MG63 (cell line): ENCODE results near the gene ANKRD28. TPM values are rescaled to one million over a fixed set of nuclear protein-coding genes. Genes with fewer than 3 reads are reported as not detected.
"Not testable (repeated sequence)": the region's sequence is repeated elsewhere in the genome, so short reads cannot be mapped to it uniquely, and the experiment has no call there.

Experiments used
- DNase-seq: peaks from one replicate; pipeline ENCODE4 v3.0.0-alpha.2; 2020
- H3K27me3 ChIP-seq: fragments of 250-450 bp; sonication (Bioruptor Pico); 2 replicates; pipeline ENCODE4 v1.5.1; 2020; ENCODE audit warnings: mild to moderate bottlenecking, moderate library complexity
- H3K36me3 ChIP-seq: fragments of 250-450 bp; sonication (Bioruptor Pico); 2 replicates; pipeline ENCODE4 v1.5.1; 2020; ENCODE audit warnings: mild to moderate bottlenecking, moderate library complexity
- H3K4me3 ChIP-seq: fragments of 250-450 bp; sonication (Bioruptor Pico); 2 replicates; pipeline ENCODE4 v1.5.1; 2020; ENCODE audit warnings: mild to moderate bottlenecking, moderate library complexity
- H3K9me3 ChIP-seq: fragments of 250-450 bp; sonication (Bioruptor Pico); 2 replicates; pipeline ENCODE4 v1.5.1; 2020; ENCODE audit warnings: mild to moderate bottlenecking, moderate library complexity
- total RNA-seq: library from RNA; depleted of rRNA; stranded (reverse); fragments of >200 nt; shearing (Covaris generic); gene quantifications from 2 replicates; pipeline ENCODE4 v1.2.3, GENCODE V29; 2014; ENCODE audit warnings: low replicate concordance

Gene ANKRD28
- total RNA-seq, 1 experiment from 2014 or later = 25.1 TPM

GRCh38 chr3:15787941-15788340, 9.8 kb downstream of the ANKRD28 start:
- peaks cover 50% of the 10 kb centered on the region for H3K36me3 ChIP-seq
- H3K4me3 ChIP-seq = no peak overlapping the region
- peaks cover 3% of the 10 kb centered on the region; the same call in 1 of the 2 replicates for H3K9me3 ChIP-seq
- H3K27me3 ChIP-seq = no peaks in the 10 kb centered on the region
- DNase-seq = no peak

- Histone ChIP-seq H3K4me3 (no peak overlapping the region), H3K36me3 (peaks cover 48% of the 10 kb centered on the region), H3K9me3 (peaks cover 3% of the 10 kb centered on the region; the same call in 1 of the 2 replicates), H3K27me3 (no peaks in the 10 kb centered on the region)
- no peak for DNase-seq
Observed at GRCh38 chr3:15787526-15787925, 10.3 kb downstream of the ANKRD28 start.

GRCh38 chr3:15783361-15783969, 14.3 kb downstream of the ANKRD28 start:
- H3K4me3 ChIP-seq = no peak overlapping the region
- H3K27me3 ChIP-seq = no peaks in the 10 kb centered on the region
- no peaks in the 10 kb centered on the region for H3K9me3 ChIP-seq
- DNase-seq = no peak
- H3K36me3 ChIP-seq = peaks cover 13% of the 10 kb centered on the region

- no peak for DNase-seq
- H3K36me3 ChIP-seq = 0 out of 2 replicates have a peak, but pooled peaks cover 6% of the 10 kb centered on the region
- H3K27me3 ChIP-seq = no peaks in the 10 kb centered on the region
- H3K9me3 ChIP-seq = no peaks in the 10 kb centered on the region
- no peak overlapping the region for H3K4me3 ChIP-seq
Observed at GRCh38 chr3:15782429-15782828, 15.3 kb downstream of the ANKRD28 start.

GRCh38 chr3:15781637-15782402, 16.0 kb downstream of the ANKRD28 start:
- no peak for DNase-seq
- Histone ChIP-seq H3K9me3 (no peaks in the 10 kb centered on the region), H3K4me3 (no peak overlapping the region), H3K36me3 (0 out of 2 replicates have a peak, but pooled peaks cover 6% of the 10 kb centered on the region), H3K27me3 (no peaks in the 10 kb centered on the region)

DNA sequence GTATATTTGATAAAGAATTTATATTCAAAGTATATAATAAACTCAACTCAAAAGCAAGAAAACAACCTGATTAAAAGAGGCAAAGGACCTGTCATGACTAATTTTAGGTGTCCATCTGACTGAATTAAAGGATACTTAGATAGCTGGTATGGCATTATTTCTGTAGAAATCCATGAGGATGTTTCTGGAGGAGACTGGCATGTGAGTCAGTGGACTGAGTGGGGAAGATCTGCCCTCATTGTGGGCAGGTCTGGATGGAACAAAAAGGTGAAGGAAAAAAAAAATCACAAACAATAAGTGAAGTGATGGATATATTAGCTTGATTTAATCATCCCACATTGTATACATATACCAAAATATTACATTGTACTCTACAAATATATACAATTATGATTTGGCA, 16.6 kb downstream of the ANKRD28 start:
- no peak overlapping the region for H3K4me3 ChIP-seq
- DNase-seq = no peak
- no peaks in the 10 kb centered on the region for H3K9me3 ChIP-seq
- peaks cover 6% of the 10 kb centered on the region; the same call in 1 of the 2 replicates for H3K36me3 ChIP-seq
- H3K27me3 ChIP-seq = no peaks in the 10 kb centered on the region

- H3K9me3 ChIP-seq = no peaks in the 10 kb centered on the region
- no peak for DNase-seq
- H3K4me3 ChIP-seq = no peak overlapping the region
- no peaks in the 10 kb centered on the region; the same call in 1 of the 2 replicates for H3K36me3 ChIP-seq
- H3K27me3 ChIP-seq = no peaks in the 10 kb centered on the region
Observed at GRCh38 chr3:15779111-15779510, 18.7 kb downstream of the ANKRD28 start.

DNA sequence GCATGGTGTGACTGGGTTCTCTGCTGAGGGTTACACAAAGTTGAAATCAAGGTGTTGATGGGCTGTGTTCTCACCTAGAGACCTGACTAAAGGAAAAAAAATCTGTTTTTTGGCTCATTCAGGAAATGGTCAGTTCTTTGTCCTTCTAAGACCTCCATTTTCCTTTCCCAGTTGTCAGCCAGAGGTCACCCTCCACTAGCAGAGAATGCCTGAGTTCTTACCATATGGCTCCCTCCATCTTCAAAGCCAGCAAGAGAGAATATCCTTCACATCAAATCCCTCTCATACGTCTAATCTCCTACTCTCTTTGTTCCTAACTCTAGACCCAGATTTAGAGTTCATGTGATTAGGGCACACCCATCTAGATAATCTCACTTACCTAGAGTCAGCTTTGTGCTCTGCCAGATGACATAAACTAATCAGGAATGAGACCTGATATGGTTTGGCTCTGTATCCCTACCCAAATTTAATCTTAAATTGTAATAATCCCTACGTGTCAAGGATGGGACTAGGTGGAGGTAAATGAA, 19.4 kb downstream of the ANKRD28 start:
- no peaks in the 10 kb centered on the region for H3K27me3 ChIP-seq
- no peak overlapping the region for H3K4me3 ChIP-seq
- DNase-seq = no peak
- no peaks in the 10 kb centered on the region; the same call in 1 of the 2 replicates for H3K36me3 ChIP-seq
- no peaks in the 10 kb centered on the region for H3K9me3 ChIP-seq

DNA sequence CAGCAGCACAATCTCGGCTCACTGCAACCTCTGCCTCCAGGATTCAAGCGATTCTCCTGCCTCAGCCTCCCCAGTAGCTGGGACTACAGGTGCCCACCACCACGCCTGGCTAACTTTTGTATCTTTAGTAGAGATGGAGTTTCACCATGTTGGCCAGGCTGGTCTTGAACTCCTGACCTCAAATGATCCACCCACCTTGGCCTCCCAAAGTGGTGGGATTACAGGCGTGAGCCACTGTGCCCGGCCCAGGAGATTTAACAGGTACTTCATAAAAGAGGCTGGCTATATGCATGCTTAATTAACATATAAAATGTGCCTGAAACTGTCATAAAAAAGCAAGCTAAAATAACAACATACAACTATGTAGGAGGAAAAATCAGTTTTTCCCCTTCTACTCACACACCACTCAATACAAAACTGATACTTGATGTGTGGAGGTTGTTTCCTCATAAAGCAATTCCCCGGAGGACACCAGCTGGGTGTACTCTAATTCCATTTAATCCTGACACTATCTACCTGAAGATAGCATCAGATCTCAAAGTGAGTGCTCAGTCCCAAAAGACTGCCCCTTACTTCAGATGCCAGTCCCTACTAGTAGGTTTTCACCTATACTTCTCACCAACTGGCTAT, 22.7 kb downstream of the ANKRD28 start:
- not testable (repeated sequence) for H3K36me3 ChIP-seq, H3K4me3 ChIP-seq, H3K9me3 ChIP-seq, H3K27me3 ChIP-seq, DNase-seq

GRCh38 chr3:15771444-15771843, 26.3 kb downstream of the ANKRD28 start:
- H3K36me3 ChIP-seq = no peaks in the 10 kb centered on the region; the same call in 1 of the 2 replicates
- no peak for DNase-seq
- H3K9me3 ChIP-seq = no peaks in the 10 kb centered on the region
- H3K27me3 ChIP-seq = no peaks in the 10 kb centered on the region
- no peak overlapping the region for H3K4me3 ChIP-seq

- Histone ChIP-seq H3K36me3 (peaks cover 3% of the 10 kb centered on the region; the same call in 1 of the 2 replicates), H3K9me3 (no peaks in the 10 kb centered on the region), H3K27me3 (no peaks in the 10 kb centered on the region), H3K4me3 (no peak overlapping the region)
- no peak for DNase-seq
Observed at GRCh38 chr3:15769256-15769915, 28.4 kb downstream of the ANKRD28 start.

DNA sequence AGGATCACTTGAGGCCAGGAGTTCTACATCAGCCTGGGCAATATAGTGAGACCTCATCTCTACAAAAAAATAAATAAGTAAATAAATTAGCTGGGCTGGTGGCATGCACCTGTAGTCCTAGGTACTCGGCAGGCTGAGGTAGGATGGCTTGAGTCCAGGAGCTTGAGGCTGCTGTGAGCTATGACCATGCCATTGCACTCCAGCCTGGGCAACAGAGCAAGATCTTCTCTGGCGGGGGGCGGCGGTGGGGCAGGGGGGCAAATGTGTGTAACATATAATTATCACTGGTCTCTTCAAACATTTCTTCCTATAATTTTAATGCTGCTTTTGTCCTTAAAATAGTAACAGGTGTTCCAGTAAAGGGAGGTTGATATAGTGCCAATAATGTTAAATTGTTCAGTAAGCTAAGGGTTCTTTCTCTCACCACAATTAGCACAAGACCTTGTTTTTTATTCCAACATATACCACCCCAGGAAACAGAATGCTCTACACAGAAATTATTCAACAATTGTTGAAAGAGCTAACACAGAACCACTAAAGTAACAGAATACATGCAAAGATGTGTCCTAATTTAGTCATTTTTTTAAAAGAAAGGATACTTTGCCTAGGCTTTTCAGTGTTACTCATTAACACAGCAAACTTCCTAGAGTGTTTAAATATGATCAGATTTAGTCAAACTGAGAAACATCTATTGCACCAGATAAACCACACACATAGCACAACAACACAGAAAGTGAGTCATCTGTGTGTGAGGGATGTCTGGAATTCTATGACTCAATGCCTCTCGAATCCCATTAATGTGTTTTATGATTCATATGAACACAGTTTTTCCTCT, 29.1 kb downstream of the ANKRD28 start:
- Histone ChIP-seq H3K4me3 (no peak overlapping the region), H3K36me3 (peaks cover 3% of the 10 kb centered on the region; the same call in 1 of the 2 replicates), H3K9me3 (no peaks in the 10 kb centered on the region), H3K27me3 (no peaks in the 10 kb centered on the region)
- DNase-seq = peak; percentile 41

GRCh38 chr3:15766406-15766805, 31.4 kb downstream of the ANKRD28 start:
- no peak for DNase-seq
- Histone ChIP-seq H3K36me3 (peaks cover 5% of the 10 kb centered on the region), H3K4me3 (no peak overlapping the region), H3K9me3 (no peaks in the 10 kb centered on the region), H3K27me3 (no peaks in the 10 kb centered on the region)

DNA sequence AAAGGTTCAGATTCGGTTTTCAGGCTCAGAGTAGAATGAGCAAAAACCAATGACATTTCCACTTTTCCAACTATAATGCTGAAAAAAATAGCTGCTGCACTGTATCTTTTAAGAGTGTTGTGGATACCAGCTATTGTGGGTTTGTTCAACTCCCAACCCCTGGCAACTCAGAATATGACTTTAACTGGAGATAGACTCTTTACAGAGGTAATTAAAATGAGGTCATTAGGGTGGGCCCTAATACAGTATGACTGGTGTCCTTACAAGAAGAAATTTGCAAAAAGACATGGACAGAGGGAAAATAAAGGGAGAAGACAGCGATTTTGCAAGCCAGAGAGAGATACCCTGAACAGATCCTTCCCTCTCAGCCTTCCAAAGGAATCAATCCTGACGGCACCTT, 39.5 kb downstream of the ANKRD28 start:
- Histone ChIP-seq H3K9me3 (no peaks in the 10 kb centered on the region), H3K27me3 (no peaks in the 10 kb centered on the region), H3K4me3 (no peak overlapping the region), H3K36me3 (no peaks in the 10 kb centered on the region)
- no peak for DNase-seq

DNA sequence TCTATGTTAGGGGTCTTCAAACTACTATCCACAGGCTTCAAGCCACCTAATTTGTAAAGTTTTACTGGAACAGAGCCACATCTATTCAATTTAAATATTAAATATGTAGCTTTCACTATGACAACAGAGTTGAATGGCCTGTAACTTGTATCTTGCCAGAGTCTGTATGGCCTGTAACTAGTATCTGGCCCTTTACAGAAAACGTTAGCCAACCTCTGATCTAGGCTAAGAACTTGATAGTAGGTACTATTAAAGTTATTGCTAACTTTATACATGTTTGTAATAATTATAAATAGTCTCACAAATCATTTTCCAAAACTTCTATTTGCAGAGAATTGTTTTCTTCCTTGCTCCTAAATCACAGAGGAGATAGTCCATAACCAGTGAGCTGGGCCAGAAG, 40.0 kb downstream of the ANKRD28 start:
- no peak for DNase-seq
- Histone ChIP-seq H3K36me3 (no peaks in the 10 kb centered on the region), H3K4me3 (no peak overlapping the region), H3K9me3 (no peaks in the 10 kb centered on the region), H3K27me3 (no peaks in the 10 kb centered on the region)

- no peak for DNase-seq
- Histone ChIP-seq H3K4me3 (no peak overlapping the region), H3K36me3 (peaks cover 1% of the 10 kb centered on the region), H3K27me3 (no peaks in the 10 kb centered on the region), H3K9me3 (no peaks in the 10 kb centered on the region)
Observed at GRCh38 chr3:15756505-15756904, 41.3 kb downstream of the ANKRD28 start.
